ENCODE results near the gene MAP1LC3B2. TPM values are rescaled to one million over a fixed set of nuclear protein-coding genes. Genes with fewer than 3 reads are reported as not detected.

Gene MAP1LC3B2
- total and polyA plus RNA-seq, 2 donors from 2014 or later = 2.1 to 4.5 TPM

DNA sequence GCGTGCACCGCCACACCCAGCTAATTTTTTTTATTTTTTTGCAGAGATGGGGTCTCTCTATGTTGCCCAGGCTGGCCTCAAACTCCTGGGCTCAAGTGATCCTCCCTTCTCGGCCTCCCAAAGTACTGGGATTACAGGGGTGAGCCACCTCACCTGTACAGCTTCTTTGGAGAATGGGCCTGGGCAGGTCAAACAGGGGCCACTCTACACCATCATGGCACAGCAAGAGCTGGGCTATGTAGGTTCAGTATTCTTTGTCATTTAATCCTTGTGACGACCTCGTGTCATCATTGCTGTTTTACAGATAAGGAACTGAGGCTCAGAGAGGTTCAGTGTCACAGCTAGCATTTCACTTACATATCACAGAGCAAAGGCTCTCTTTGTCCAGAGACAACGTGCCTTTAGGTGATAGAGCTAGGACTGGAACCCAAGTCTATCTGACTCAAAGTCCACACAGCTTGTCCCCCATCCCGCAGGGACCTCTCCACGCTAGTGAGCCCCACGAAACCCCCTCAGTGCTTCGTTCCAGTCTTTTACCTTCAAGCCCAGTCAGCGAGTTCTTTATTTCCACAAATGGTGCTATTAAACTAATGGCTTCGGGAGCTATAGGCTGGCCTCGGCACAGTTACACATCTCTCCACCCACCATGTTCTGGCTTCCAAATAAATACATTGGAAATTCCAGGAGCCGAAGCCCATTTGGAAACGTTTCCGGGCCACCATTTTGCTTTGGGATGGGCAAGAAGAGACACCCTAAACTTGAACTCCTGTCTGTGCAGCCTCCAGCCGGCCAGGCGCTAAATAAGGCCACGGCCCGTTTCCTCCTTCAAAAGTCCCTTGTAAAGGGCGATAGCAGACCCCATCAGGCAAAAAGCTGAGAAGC is 660 bp upstream of the MAP1LC3B2 start:
- Histone ChIP-seq H3K27me3 (ENCODE audit: control insufficient read depth, insufficient read depth, low read length) (no peaks in the 10 kb centered on the region), H3K9me3 (ENCODE audit: control insufficient read depth in 2 of 3, insufficient read depth in 1 of 3, low read length in 3 of 3) (no peaks in the 10 kb centered on the region), H3K9ac (ENCODE audit: low read length in 3 of 3) (no peak overlapping the region), H3K4me1 (ENCODE audit: control insufficient read depth in 2 of 3, insufficient read depth in 2 of 3, low read depth in 1 of 3, low read length in 3 of 3) (no peaks in the 10 kb centered on the region), H3K27ac (ENCODE audit: low read depth in 2 of 2, low read length in 2 of 2) (no peak overlapping the region), H3K36me3 (ENCODE audit: control insufficient read depth in 2 of 3, insufficient read depth in 3 of 3, low read length in 3 of 3) (no peaks in the 10 kb centered on the region), H3K4me3 (ENCODE audit: low read length in 3 of 3) (no peak overlapping the region)
- no peak for FAIRE-seq
- intact Hi-C loops (cut with DNase I) = no loop called here
- peak in 1 of 5 donors; percentile 70 for DNase-seq
- TF ChIP-seq, protein P1, sequence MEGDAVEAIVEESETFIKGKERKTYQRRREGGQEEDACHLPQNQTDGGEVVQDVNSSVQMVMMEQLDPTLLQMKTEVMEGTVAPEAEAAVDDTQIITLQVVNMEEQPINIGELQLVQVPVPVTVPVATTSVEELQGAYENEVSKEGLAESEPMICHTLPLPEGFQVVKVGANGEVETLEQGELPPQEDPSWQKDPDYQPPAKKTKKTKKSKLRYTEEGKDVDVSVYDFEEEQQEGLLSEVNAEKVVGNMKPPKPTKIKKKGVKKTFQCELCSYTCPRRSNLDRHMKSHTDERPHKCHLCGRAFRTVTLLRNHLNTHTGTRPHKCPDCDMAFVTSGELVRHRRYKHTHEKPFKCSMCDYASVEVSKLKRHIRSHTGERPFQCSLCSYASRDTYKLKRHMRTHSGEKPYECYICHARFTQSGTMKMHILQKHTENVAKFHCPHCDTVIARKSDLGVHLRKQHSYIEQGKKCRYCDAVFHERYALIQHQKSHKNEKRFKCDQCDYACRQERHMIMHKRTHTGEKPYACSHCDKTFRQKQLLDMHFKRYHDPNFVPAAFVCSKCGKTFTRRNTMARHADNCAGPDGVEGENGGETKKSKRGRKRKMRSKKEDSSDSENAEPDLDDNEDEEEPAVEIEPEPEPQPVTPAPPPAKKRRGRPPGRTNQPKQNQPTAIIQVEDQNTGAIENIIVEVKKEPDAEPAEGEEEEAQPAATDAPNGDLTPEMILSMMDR (IDR thresholded peaks at IDR 0.05; ENCODE audit: borderline replicate concordance, extremely low read depth, insufficient read depth) = no peak

DNA sequence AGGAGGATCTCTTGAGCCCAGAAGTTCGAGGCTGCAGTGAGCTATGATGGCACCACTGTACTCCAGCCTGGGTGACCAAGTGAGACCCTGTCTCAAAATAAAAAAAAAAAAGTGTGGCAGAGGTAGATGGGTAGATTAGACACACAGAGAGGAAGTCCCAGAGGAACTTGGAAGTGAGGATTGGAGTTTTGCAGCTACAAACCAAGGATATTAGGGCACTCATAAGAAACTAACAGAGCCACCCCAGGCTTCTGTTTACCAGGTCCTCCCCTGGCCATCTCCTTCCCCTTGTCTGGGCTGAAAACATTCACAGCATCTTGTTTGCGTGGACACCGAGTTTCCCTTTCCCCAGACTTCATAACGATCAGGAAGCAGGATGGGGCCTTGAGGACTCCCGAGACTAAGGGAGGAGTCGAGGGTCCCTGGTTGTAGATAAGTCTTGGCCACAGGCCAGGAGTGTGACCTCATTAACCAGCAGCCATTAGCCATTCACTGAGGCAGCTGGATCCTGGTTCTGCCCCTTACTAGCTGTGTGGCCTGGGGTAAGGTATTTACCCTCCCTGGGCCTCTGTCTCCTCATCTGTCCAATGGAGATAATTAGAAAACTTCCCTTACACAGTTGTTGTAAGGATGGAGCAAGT is 2.1 kb downstream of the MAP1LC3B2 start:
- TF ChIP-seq, protein P1 (IDR thresholded peaks at IDR 0.05; ENCODE audit: borderline replicate concordance, extremely low read depth, insufficient read depth) = no peak
- Histone ChIP-seq H3K27me3 (ENCODE audit: control insufficient read depth, insufficient read depth, low read length) (no peaks in the 10 kb centered on the region), H3K27ac (ENCODE audit: low read depth in 2 of 2, low read length in 2 of 2) (no peak overlapping the region), H3K9me3 (ENCODE audit: control insufficient read depth in 2 of 3, insufficient read depth in 1 of 3, low read length in 3 of 3) (no peaks in the 10 kb centered on the region), H3K4me3 (ENCODE audit: low read length in 3 of 3) (no peak overlapping the region), H3K9ac (ENCODE audit: low read length in 3 of 3) (no peak overlapping the region), H3K4me1 (ENCODE audit: control insufficient read depth in 2 of 3, insufficient read depth in 2 of 3, low read depth in 1 of 3, low read length in 3 of 3) (no peaks in the 10 kb centered on the region), H3K36me3 (ENCODE audit: control insufficient read depth in 2 of 3, insufficient read depth in 3 of 3, low read length in 3 of 3) (no peaks in the 10 kb centered on the region)
- DNase-seq (no peak), FAIRE-seq (no peak)
- intact Hi-C loops (cut with DNase I) = no loop called here

DNA sequence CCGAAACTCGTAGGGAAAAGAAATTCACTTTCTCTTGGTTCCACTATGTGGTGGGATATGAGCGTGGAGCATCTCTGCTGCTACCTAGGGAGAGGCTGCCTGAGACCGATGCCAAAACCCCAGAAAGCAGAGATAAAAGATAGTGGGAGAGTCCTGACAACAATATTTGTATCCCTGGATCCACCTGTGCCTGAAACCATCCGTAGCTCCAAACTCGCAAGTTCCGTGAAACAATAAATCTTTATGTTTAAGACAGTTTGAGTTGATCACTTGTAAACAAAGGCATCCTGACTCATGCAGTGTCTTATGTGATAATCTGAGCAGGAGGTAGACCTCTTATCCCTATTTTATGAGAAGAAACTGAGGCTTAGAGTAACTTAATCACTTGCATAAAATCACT is 2.9 kb downstream of the MAP1LC3B2 start:
- Histone ChIP-seq H3K9ac (ENCODE audit: low read length in 3 of 3) (no peak overlapping the region), H3K36me3 (ENCODE audit: control insufficient read depth in 2 of 3, insufficient read depth in 3 of 3, low read length in 3 of 3) (no peaks in the 10 kb centered on the region), H3K9me3 (ENCODE audit: control insufficient read depth in 2 of 3, insufficient read depth in 1 of 3, low read length in 3 of 3) (no peaks in the 10 kb centered on the region), H3K4me3 (ENCODE audit: low read length in 3 of 3) (no peak overlapping the region), H3K27ac (ENCODE audit: low read depth in 2 of 2, low read length in 2 of 2) (no peak overlapping the region), H3K27me3 (ENCODE audit: control insufficient read depth, insufficient read depth, low read length) (no peaks in the 10 kb centered on the region), H3K4me1 (ENCODE audit: control insufficient read depth in 2 of 3, insufficient read depth in 2 of 3, low read depth in 1 of 3, low read length in 3 of 3) (no peaks in the 10 kb centered on the region)
- intact Hi-C loops (cut with DNase I) = no loop called here
- TF ChIP-seq, protein P1 (IDR thresholded peaks at IDR 0.05; ENCODE audit: borderline replicate concordance, extremely low read depth, insufficient read depth) = no peak
- DNase-seq (no peak), FAIRE-seq (no peak)

Data from kidney (tissue), 14 donors.